ENCODE measurements around the gene NAGA.
"Not testable (repeated sequence)": the region's sequence is repeated elsewhere in the genome, so short reads cannot be mapped to it uniquely, and the experiment has no call there.

Gene NAGA
- total RNA-seq, result 31.2 to 33.4 reads per million in 2 donors

DNA sequence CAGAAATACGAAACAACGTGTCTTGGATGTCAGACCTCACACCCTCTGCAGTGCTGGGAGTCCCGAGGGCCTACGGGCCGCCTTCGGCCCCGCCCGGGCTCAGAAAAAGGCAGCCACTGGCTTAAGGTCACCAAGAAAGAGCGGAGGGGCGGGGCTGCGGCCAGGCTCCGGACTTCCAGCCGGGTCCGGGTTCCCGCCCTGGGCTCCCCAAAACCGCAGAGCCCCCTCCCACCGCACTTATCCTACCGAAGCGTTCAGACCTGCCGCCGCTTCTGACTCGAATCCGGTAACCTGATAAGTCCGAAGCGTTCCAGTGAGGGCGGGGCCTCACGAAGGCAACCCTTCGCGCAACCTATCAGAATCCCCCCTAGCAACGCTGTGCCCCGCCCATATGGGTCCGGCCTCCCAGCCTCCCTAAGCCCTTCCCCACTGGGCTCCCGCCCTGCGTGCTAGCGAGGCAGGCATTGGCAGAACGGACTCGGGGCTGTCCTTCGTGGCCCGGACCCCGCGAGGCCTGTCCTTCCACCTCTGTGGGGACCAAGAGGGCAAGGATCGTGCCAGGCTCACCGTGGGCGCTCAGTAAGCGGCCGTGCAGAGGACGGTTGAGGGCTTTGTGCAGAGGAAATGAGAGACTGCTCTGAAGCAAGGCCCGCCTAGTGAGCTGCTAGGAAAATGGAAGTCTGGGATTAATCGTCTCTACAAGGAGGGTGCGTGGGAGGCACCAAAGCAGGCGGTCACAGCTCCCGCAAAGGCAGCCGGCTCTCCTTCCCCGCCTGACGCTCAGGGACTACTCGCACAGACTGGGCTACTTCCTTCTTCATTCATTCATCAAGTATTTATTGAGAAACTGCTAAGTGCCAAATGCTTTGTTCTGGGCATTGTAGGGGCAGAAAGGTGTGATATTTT lies at the start of gene NAGA:
Gene NAGA (minus strand): TSS at position 296 of the 906 bp plus-strand sequence. CDS start 515 bp downstream, outside the sequence.
- DNase-seq, result peak; percentile 78

DNA sequence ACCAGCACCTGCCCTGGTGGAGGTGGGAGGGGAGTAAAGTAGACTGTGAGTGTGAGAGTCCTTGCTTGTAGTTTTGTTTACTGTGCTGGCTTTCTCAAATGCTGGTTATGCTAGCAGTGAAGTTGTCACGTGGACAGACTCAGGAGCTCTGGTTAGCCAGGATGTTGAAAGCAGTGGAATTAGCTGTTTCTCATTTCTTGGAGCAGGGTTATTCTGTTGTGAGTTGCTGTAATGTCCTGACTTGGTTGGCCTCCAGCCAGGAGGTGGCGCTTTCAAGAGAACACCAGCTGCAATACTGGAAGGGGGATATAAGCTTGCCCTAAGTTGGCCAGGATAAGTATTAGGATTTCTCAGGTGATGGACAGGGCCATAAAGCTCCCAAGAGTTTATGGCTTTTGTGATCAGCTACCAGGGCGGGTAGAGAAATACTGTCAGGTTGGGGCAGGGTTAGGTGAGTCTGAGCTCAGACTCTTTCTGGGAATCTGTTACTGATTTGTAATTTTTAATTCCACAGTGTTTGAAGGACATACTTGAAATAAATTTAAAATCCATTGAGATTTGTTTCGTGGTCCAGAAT lies 46.3 kb upstream of the NAGA start:
- no peak for DNase-seq

DNA sequence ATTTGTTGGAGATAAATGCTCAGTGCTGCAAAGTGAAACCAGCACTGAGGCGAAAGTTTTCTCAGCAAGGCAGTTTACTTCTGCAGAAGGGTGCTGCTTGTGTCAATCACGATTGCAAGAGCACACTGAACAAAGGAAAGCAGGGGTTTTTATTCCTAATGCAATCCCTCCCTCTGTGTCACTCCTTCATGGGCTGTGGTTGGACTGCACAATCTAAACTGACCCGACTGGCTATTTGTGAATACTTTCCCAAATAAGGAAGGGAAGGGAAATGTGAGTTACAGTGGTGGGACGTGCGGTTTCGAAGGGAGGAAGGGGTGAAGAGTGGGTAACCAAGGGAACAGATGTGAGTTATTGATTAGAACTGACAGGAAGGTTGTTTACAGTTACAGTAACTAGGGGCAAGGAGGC lies 44.8 kb upstream of the NAGA start:
- not testable (repeated sequence) for DNase-seq

DNA sequence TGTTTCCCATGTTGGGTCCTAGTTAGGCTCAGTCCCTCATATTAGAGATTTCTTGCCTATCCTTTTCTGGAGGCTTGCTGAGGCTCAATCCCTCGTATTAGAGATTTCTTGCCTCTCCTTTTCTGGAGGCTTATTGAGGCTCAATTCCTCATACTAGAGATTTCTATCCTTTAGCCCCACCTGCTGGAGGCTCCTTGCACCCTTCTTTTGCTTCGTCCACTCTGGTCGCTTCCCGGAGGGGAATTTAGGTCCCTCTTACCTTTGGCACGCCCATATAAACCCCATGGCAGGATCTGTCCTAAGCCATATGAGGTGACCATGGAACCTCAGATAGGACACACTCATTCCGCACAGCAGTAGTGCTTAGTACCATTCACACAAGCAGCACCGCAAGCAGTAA lies 44.1 kb upstream of the NAGA start:
- DNase-seq, result no peak

DNA sequence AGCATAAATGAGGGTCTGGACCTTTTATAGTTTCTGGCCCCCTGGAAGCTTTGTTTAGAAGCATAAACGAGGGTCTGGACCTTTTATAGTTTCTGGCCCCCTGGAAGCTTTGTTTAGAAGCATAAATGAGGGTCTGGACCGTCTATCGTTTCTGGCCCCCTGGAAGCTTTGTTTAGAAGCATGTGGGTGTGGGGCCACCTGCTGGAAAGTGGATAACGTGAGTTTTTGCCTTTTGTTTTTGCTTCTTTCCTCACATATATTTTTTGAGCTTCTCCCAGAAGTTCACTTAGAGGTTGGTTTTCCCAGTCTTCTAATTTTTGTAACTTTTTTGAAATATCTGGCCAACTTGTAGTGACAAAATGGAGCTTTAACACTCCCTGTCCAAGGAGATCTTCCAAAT lies 42.2 kb upstream of the NAGA start:
- DNase-seq, result not testable (repeated sequence)

DNA sequence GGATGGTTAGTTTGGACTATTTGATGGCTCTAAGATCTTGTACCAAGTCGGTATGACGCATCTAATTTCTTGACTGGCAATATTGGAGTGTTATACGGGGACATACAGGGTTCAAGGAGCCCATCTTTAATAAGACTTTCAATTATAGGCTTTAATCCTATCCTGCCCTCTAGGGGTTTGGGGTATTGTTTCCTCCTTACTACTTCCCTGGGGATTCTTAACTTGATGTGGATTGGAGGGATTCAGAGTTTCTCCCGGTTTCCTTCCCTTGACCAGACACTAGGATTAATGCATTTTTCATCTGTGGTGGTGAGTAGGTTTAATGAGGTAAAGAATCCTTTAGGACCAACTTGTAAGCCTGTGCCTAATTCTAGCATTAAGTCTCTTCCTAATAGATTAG lies 41.2 kb upstream of the NAGA start:
- DNase-seq, result no peak

DNA sequence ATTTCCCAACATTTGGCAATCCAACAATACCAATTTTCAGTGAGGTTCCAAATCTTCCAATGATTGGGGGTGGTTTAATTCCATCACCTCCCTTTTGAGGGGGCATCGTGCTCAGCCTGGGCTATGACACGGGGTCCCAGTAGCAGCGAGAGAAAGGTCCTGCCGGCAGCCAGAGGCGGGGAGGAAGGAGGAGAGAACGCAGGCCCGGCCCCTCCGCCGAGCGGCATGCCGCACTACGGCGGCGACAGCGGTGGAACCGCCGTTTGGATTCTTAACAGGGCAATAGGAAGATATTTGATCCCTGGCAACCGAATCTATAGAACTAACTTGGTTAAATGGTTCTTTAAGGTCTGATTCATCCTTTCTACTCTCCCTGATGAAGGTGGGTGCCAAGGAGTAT lies 38.2 kb upstream of the NAGA start:
- no peak for DNase-seq

DNA sequence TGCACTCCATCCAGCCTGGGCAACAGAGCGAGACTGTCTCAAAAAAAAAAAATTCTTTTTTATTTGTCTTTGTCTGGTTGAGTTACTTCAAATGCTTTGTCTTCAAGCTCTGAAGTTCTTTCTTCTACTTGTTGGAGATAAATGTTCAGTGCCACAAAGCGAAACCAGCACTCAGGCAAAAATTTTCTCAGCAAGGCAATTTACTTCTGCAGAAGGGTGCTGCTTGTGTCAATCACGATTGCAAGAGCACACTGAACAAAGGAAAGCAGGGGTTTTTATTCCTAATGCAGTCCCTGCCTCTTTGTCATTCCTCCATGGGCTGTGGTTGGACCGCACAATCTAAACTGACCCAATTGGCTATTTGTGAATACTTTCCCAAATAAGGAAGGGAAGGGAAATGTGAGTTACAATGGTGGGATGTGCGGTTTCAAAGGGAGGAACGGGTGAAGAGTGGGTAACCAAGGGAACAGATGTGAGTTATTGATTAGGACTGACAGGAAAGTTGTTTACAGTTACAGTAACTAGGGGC lies 33.8 kb upstream of the NAGA start:
- DNase-seq, result not testable (repeated sequence)

DNA sequence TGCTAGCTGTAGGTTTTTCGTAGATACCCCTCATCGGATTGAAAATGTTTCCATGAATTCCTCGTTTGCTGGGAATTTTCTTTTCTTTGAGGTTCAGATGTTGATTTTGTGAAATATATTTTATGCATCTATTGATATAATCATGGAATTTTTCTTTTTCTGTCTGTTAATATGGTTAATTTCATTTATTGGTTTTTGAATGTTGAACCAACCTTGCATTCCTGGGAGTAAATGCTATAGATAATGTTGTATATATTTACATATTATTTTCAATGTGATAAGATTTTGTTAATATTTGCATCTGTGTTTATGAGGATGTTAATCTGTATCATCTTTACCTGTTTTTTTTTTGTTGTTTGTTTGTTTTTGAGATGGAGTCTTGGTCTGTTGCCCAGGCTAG lies 30.6 kb upstream of the NAGA start:
- no peak for DNase-seq

DNA sequence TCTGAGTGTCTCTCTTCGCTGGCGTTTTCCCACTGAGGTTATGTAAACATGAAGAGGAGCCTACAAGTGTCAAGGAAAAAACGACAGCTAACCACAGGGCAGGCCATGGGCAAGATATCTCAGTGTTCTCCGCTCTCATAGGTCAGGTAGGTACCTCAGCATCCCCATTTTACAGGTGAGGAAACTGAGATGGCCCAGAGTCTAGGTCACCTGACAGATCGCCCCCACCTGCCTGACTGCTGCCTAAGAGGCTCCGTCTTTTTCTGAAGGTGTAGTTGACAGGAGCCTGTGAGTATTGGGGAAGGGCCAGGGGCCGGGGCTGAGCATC lies 20.8 kb upstream of the NAGA start:
- no peak for DNase-seq

DNA sequence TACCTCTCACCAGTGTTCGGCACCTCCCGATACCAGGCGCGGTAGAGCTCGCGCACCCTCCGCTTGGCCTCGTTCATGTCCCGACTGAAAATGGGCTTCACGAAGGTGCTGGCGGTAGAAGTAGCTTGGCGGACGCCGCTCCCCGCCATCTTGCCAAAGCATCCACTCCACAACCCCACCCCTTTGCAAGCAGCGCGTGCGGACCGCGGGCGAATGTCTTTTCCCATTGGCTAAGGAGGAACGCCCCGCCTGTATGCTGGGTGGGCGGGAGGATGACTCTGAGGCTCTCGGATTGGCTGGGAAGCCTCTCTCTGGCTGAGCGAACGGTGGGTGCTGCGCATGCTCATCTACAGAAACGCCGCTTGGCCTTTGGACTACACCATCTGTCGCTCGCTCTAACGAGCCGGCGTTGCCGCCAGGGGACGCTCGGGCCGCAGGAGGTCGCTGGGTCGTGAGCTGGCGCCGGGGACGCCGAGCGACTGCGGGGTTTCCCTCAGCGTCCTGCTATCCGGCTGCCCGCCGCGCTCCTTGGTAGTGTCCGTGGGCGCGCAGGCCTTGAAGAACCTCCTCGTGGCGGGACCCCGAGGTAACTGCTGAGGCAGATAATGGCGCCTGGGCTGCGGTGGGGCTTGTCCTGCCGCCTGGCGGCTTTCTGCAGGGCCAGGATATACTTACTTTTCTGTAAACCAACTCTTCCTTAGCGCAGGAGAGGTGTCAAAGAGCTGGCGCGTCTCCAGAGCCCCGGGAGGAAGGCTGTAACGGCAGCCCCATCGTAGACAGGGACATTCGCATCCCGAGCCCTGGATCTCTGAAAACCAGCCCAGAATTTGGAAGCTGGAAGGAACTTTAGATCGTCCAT lies 20.2 kb upstream of the NAGA start, which contains the start of gene NDUFA6:
Gene NDUFA6 (minus strand): TSS at position 177 of the 859 bp plus-strand sequence. CDS start 28 bp downstream, at position 149.
- DNase-seq, result peak; percentile 98

DNA sequence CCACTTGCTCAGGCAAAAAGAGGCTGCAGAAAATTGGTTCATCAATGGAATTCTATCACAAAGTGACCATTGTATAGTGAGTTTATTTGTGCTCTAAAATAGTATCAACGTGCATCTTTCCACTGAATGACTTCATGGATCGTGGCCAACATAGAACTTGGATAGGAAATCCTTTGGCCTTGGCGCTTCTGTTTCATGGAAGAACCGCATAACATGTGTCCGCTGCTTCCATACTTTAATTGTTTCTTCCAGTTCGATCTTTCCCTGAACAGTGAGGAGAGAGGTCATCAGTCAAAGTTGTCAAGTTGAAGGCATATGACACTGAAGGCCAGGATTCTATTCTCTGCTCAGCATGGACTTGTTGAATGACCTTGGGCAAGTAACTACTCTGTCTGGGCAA lies 15.4 kb upstream of the NAGA start:
- no peak for DNase-seq

DNA sequence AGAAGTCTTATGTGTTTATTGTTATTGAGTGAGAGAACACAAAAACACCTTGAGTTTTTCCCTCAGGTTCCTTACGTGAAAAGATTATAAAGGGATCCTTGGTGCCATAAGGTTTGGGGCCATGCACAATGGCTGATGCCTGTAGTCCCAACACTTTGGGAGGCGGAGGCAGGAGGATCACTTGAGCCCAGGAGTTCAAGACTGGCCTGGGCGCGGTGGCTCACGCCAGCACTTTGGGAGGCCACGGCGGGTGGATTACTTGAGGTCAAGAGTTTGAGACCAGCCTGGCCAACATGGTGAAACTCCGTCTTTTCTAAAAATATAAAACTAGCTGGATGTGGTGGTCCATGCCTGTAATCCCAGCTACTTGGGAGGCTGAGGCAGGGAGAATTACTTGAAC lies 14.3 kb upstream of the NAGA start:
- no peak for DNase-seq

DNA sequence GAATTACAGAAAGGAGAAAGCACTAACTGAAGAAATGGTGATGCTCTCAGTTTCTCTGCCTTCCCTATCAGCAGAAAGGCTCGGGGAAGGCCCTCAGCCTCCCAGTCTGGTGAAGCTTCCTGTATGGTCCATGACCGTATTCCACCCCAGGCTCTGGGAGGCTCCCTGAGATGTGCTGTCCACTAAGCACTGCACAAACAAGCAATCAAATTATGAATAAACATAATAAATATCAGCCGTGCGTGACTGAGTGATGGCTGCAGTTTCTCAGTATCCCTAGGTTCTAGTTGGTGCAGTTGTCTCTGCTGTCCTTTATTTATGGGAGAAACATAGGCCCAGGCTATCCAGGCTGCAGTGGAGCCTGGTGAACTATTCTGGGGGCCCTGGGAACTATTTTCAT lies 12.5 kb upstream of the NAGA start:
- no peak for DNase-seq

DNA sequence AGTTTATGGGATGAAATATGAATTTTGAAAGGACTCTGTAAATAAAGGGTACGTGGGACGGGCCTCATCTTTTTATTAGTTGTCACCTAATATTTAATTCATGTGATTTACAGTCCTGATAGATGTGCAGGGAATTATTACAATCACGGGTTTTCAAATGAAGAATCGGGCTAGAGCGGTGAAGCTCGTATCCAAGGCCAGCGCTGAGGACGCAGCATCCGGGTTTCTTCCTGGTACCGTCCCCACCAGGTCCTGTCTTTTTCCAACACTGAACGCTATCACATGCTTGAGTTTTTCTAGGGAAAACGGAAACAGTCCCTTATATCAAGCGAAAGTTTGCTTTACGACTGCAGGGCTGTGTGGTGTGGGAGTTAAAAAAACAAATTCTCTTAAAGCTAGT lies 9.7 kb upstream of the NAGA start:
- DNase-seq, result no peak

DNA sequence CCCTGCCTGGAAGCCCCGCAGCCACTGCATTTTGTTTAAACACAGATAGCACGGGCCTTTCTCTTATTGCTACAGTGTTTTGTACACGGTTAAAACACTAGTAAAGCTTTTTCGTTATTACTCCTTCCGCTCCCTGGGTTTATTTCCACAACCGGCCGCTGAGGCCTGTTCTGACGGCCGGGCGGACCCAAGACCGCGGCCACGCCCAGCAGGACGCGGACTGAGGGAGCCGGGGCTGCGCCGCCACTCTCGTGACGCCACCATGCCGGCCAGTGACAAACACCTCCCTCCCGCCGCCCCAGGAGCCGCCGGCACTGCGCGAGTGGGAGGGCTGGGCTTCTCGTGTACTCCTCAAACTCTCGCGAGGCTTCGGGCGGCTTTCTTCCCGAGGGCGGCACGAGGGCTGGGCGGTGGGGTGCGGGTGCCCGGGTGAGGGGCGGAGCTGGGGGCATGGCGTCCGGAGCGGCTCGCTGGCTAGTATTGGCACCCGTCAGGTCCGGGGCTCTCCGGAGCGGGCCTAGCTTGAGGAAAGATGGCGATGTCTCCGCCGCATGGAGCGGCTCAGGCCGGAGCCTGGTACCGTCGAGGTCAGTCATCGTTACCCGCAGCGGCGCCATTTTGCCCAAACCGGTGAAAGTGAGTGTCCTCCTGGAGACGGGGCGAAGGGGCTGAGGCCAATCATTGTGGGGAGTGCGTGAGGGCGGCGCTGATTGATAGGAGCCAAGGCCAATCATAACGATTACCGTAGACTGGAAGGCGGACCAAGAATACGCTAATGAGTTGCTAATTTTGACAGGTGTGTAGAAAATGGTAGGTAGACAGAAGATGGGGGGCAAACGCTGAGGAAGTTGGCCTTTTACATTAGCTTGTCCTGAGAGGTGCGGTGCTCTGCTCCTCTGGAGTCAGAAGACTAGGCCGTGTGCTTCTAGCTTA lies 9.0 kb upstream of the NAGA start, which contains the start of gene SMDT1:
Gene SMDT1 (plus strand): TSS at position 382 of the 933 bp plus-strand sequence. CDS start 69 bp downstream, at position 451.
- peak; percentile 94 for DNase-seq

DNA sequence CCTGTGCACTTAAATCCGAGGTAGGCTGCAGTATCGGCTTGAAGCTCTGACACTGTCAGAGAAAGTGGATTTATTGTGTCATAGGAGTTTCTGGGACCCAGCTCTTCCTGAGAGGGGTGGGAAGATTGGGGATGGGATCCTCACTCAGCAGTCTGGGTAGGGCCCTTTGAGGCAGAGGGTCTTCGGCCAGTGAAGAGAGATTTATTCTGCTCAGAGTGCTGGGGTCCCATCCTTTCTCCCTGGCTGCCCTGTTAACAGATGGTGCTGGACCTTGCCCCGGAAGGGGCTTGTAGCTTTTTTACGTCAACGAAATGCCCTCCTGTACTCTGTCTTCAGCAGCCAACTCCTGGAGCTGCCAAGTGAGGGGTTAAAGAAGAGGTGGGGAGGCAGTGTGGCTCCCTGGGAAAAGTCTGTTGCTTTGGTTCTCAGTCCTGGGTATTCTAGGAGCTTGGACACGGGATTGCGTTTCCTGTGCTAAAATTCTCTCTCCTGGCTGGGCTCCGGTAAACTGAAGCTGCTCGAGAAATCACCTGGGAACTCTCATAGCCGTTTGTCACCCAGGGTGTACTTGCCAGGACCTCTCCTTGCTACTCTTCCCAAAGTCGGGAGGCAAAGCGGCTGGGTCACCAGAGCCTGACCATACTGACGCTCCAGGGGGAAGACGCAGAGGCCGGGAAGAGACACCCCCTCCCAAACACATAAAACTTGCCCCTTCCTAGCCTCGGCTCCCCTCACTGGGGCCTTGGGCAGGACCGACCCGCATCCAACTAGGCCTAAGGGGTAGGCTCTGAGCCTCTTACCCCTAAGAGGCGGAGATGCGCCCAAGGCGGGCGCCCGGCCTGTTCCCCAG lies 8.1 kb upstream of the NAGA start:
- DNase-seq, result no peak

DNA sequence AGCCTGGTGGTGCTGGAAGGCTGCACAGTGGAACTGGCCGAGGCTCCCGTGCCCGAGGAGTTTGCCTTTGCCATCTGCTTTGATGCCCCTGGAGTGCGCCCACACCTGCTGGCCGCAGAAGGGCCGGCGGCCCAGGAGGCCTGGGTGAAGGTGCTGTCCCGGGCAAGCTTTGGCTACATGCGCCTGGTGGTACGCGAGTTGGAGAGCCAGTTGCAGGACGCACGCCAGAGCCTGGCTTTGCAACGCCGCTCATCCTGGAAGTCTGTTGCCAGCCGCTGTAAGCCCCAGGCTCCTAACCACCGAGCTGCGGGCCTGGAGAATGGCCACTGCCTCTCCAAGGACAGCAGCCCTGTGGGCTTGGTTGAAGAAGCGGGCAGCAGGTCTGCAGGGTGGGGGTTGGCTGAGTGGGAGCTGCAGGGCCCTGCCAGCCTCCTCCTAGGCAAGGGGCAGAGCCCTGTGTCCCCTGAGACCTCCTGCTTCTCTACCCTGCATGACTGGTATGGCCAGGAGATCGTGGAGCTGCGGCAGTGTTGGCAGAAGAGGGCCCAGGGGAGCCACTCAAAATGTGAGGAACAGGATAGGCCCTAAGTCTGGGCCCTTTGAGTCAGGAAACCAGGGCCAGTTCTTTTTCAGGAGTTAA lies 7.0 kb upstream of the NAGA start:
- DNase-seq, result no peak

DNA sequence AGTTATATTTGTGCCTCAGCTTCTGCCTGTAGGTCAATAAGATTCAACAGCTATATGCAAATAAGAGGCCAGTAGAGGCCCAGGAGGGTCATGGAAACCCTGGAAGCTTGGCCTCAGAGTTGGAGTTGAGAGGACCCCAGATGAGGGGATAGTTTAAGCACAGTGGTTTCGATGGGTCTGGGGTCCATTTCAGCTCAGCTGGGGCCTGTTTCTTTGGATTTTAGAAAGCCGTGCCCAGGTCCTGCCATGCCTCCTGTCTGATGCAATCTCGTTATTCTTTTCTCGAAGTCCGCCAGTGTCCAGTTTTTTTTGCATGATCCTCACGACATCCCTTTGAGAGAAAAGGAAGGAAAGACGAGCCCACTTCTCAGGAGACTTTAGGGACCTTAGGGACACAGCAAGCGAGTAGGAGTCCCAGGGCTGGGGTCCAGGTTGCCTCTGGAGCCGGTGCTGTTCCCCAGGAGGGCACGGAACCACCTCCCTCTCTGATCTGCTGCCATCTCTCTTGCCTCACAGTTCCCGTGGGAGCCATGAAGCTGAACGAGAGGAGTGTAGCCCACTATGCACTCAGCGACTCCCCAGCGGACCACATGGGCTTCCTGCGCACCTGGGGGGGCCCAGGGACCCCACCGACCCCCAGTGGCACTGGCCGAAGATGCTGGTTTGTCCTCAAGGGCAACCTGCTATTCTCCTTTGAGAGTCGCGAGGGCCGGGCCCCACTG lies 6.3 kb upstream of the NAGA start:
- no peak for DNase-seq

Measured in activated gamma-delta T cell (primary cell).